Endothelial cell of umbilical vein (primary cell): Measurements from ENCODE around the gene RGS1. TPM values are rescaled to one million over a fixed set of nuclear protein-coding genes. Genes with fewer than 3 reads are reported as not detected.

Experiments used
- BruUV-seq: library from RNA; stranded (reverse); fragments of 400-500 nt; replicated peaks from 2 replicates; lab custom pipeline; 2021; lab: Mats Ljungman, UMichigan
- CTCF ChIA-PET: fragments of 300-600, 350-600 bp; sonication (Branson Sonifier 250); formaldehyde crosslinking; loops from one replicate; lab custom pipeline; 2021; ENCODE audit warnings: antibody characterized with exemption, inconsistent platforms; lab: Charles Lee
- POLR2A ChIA-PET: fragments of 300-600, 350-600 bp; sonication (Branson Sonifier 250); formaldehyde crosslinking; loops from one replicate; lab custom pipeline; 2021; ENCODE audit warnings: antibody characterized with exemption, inconsistent platforms; lab: Charles Lee
- DNase-seq: peaks from one replicate; pipeline ENCODE4 v3.0.0-alpha.2; 2011; ENCODE audit warnings: low read depth, low spot score
- FAIRE-seq: peaks from 2 replicates; lab custom pipeline; 2011; peaks lifted over from hg19 to GRCh38; lab: Jason Lieb, UNC
- H2AFZ ChIP-seq: 2 replicates; pipeline ENCODE4 v1.6.0; 2012; ENCODE audit warnings: low read depth, low read length, control low read depth, inconsistent platforms
- H3K27ac ChIP-seq: 2 replicates; pipeline ENCODE4 v1.5.1; 2011; ENCODE audit warnings: low read depth, mild to moderate bottlenecking, control low read depth, low read length, moderate library complexity; ENCODE audit not compliant: insufficient read depth
- H3K27me3 ChIP-seq, 2 experiments: 2 replicates each; pipeline versions ENCODE4 v1.6.0 to v1.6.1; 2011; ENCODE audit warnings: low read length in 2 of 2, mixed read lengths in 1 of 2; ENCODE audit not compliant: control insufficient read depth in 2 of 2, insufficient read depth in 2 of 2
- H3K36me3 ChIP-seq, 2 experiments: 2 replicates in 1 of 2; 3 replicates in 1 of 2; pipeline ENCODE4 v1.5.1; 2011; ENCODE audit warnings: low read length in 2 of 2, mild to moderate bottlenecking in 1 of 2, moderate library complexity in 1 of 2; ENCODE audit not compliant: control insufficient read depth in 2 of 2, insufficient read depth in 2 of 2; ENCODE audit errors: extremely low read depth in 1 of 2
- H3K4me1 ChIP-seq: 3 replicates; pipeline ENCODE4 v1.5.1; 2011; ENCODE audit warnings: mild to moderate bottlenecking, low read length; ENCODE audit not compliant: control insufficient read depth, insufficient read depth; ENCODE audit errors: extremely low read depth
- H3K4me2 ChIP-seq: 2 replicates; pipeline ENCODE4 v1.6.1; 2011; ENCODE audit warnings: low read length, control low read depth, mixed read lengths; ENCODE audit not compliant: insufficient read depth
- H3K4me3 ChIP-seq, 3 experiments: fragments of 200-600 bp in 1 of 3; sonication (generic), shearing (Covaris generic) in 1 of 3; replicated peaks in 1 of 3; 2 replicates each; pipeline ENCODE4 v1.5.1; 2011 to 2016; ENCODE audit warnings: control low read depth in 3 of 3, low read length in 3 of 3, mild to moderate bottlenecking in 2 of 3, inconsistent platforms in 1 of 3, low read depth in 1 of 3, moderate library complexity in 1 of 3; ENCODE audit not compliant: insufficient read depth in 1 of 3
- H3K79me2 ChIP-seq: 2 replicates; pipeline ENCODE4 v1.6.0; 2012; ENCODE audit warnings: low read length, inconsistent platforms; ENCODE audit not compliant: control insufficient read depth, insufficient read depth
- H3K9ac ChIP-seq: replicated peaks from 2 replicates; pipeline ENCODE3; 2011; ENCODE audit warnings: low read length, control low read depth; ENCODE audit not compliant: insufficient read depth; ENCODE audit errors: extremely low read depth
- H3K9me1 ChIP-seq: replicated peaks from 3 replicates; pipeline ENCODE4 v1.6.0; 2011; ENCODE audit warnings: mild to moderate bottlenecking, low read length; ENCODE audit not compliant: control insufficient read depth, insufficient read depth; ENCODE audit errors: extremely low read depth
- H3K9me3 ChIP-seq: replicated peaks from 2 replicates; pipeline ENCODE4 v1.5.1; 2012; ENCODE audit warnings: low read length, inconsistent platforms; ENCODE audit not compliant: control insufficient read depth, insufficient read depth
- H4K20me1 ChIP-seq: replicated peaks from 2 replicates; pipeline ENCODE3; 2011; ENCODE audit warnings: mild to moderate bottlenecking, low read length; ENCODE audit not compliant: control insufficient read depth, insufficient read depth; ENCODE audit errors: extremely low read depth
- CTCF ChIP-seq, 2 donors: IDR thresholded peaks; 1 replicate in 1 of 2; 2 replicates in 1 of 2; pipeline ENCODE4 v1.5.1; 2011; ENCODE audit warnings: low read length in 2 of 2, mild to moderate bottlenecking in 2 of 2, moderate library complexity in 2 of 2, control low read depth in 1 of 2, inconsistent platforms in 1 of 2, low read depth in 1 of 2; ENCODE audit not compliant: insufficient read depth in 1 of 2; ENCODE audit errors: extremely low read depth in 1 of 2
- EZH2 ChIP-seq: IDR thresholded peaks from 2 replicates; pipeline ENCODE4 v1.6.1; 2012; ENCODE audit warnings: borderline replicate concordance, low read depth, mild to moderate bottlenecking, moderate library complexity, low read length, inconsistent platforms; ENCODE audit not compliant: severe bottlenecking
- POLR2A ChIP-seq: IDR thresholded peaks from 2 replicates; pipeline ENCODE4 v1.6.1; 2012; ENCODE audit warnings: low read depth, mild to moderate bottlenecking, control low read depth, low read length
- POLR2AphosphoS5 ChIP-seq: IDR thresholded peaks from 2 replicates; pipeline ENCODE4 v1.6.1; 2012; ENCODE audit warnings: low read depth, mild to moderate bottlenecking, control low read depth, low read length, moderate library complexity; ENCODE audit not compliant: insufficient read depth
- dilution Hi-C: fragments of 300-500 bp; cut with MboI; formaldehyde crosslinking; loops from one replicate; pipeline ENCODE4 v1.15.0; 2019; ENCODE audit warnings: low sequenced_read_pairs; ENCODE audit not compliant: extremely low pct_ligation_motif_present
- intact Hi-C: fragments of 100-400 bp; cut with micrococcal nuclease; formaldehyde crosslinking; loops from one replicate; pipeline ENCODE4 v1.10.0; 2022
- polyA plus RNA-seq, 4 experiments: library from polyadenylated mRNA; depleted of rRNA in 3 of 4; stranded (reverse) in 3 of 4; unstranded in 1 of 4; fragments of >200 nt; gene quantifications; 2 replicates each; pipeline versions ENCODE4 v1.2.1 to v1.2.3, GENCODE V29; 2011 to 2012; ENCODE audit warnings: missing spikeins in 1 of 4
- total RNA-seq: library from RNA; stranded (reverse); gene quantifications from 2 replicates; pipeline ENCODE4 v1.2.3, GENCODE V29; 2021

The RGS1 gene
- total and polyA plus RNA-seq, 2 donors (not counting 3 experiments of a cell fraction or from before 2014, with no cell fraction given): not detected

- CTCF ChIA-PET: interaction anchor here (0.6 to 7.2 kb wide), 13 partner anchors 8 to 440 kb away, joined by 3 to 128 read pairs (median 4); no protein-coding TSS in a partner anchor
- no peak for FAIRE-seq
Observed at GRCh38 chr1:192579010-192579738, 3.6 kb downstream of the RGS1 start.

More at GRCh38 chr1:192579010-192579738, 3.6 kb downstream of the RGS1 start:
- Histone ChIP-seq H4K20me1 (no peaks in the 10 kb centered on the region), H3K27ac (no peak overlapping the region), H3K27me3 (no peaks in the 10 kb centered on the region), H3K4me3 (no peak overlapping the region), H3K79me2 (no peaks in the 10 kb centered on the region), H3K9ac (no peak overlapping the region), H3K9me1 (no peaks in the 10 kb centered on the region), H3K9me3 (no peaks in the 10 kb centered on the region), H3K36me3 (no peaks in the 10 kb centered on the region), H3K4me1 (no peaks in the 10 kb centered on the region), H2AFZ (no peak overlapping the region), H3K4me2 (no peak overlapping the region)
- POLR2A ChIA-PET: no interaction called here
- dilution Hi-C loops: loop anchor here (25.0 kb wide), 1 partner anchor 92 kb away; no protein-coding TSS in a partner anchor
- no peak for TF ChIP-seq EZH2
- no peak for TF ChIP-seq CTCF (IDR thresholded peaks at IDR 0.05; ENCODE audit: extremely low read depth in 1 of 2, insufficient read depth in 1 of 2, low read depth in 1 of 2, low read length in 2 of 2)
- TF ChIP-seq POLR2AphosphoS5: no peak
- no peak for TF ChIP-seq POLR2A
- no TSS peak for BruUV-seq
- intact Hi-C loops: no loop called here
- DNase-seq: no peak
